ENCODE data around the gene PMEL. TPM values are rescaled to one million over a fixed set of nuclear protein-coding genes. Genes with fewer than 3 reads are reported as not detected.

Gene PMEL
- total RNA-seq, 2 donors from 2014 or later: 17.2 to 20.8 TPM

GRCh38 chr12:55965240-55965639 is 602 bp downstream of the PMEL start:
- H3K27me3 Mint-ChIP-seq (ENCODE audit: insufficient read depth): no peaks in the 10 kb centered on the region
- H3K9me3 ChIP-seq (ENCODE audit: control insufficient read depth, low read length): no peaks in the 10 kb centered on the region
- peak overlapping the region; percentile 93 for H3K4me3 ChIP-seq (ENCODE audit: low read length)
- peak; percentile 61 for DNase-seq
- peaks cover 29% of the 10 kb centered on the region for H3K4me1 Mint-ChIP-seq
- no peak overlapping the region for H3K9ac ChIP-seq (ENCODE audit: extremely low read depth, low read length, poor library complexity, severe bottlenecking)
- H3K27ac ChIP-seq (ENCODE audit: low read depth, low read length): peak overlapping the region; percentile 79
- H3K27me3 ChIP-seq (ENCODE audit: control insufficient read depth, insufficient read depth, low read length, poor library complexity, severe bottlenecking): no peaks in the 10 kb centered on the region
- no peak for TF ChIP-seq CTCF (conservative IDR thresholded peaks at IDR 0.05)
- H3K4me1 ChIP-seq (ENCODE audit: control insufficient read depth, insufficient read depth, low read length): peaks cover 10% of the 10 kb centered on the region
- peak overlapping the region; percentile 95 for H3K27ac Mint-ChIP-seq
- 56 to 67% methylated on average over 1 to 5 of the region's 5 CpGs for WGBS, 2 experiments (ENCODE audit: insufficient coverage in 1 of 2, insufficient read length in 1 of 2)
- peaks cover 17% of the 10 kb centered on the region for H3K36me3 ChIP-seq (ENCODE audit: control insufficient read depth, insufficient read depth, low read length)
- peak overlapping the region; percentile 98 for H3K4me3 Mint-ChIP-seq
- no peaks in the 10 kb centered on the region for H3K9me3 Mint-ChIP-seq
- peaks cover 10% of the 10 kb centered on the region for H3K36me3 Mint-ChIP-seq (ENCODE audit: low read depth)

GRCh38 chr12:55963760-55964159 is 2.1 kb downstream of the PMEL start:
- peaks cover 8% of the 10 kb centered on the region for H3K4me1 ChIP-seq (ENCODE audit: control insufficient read depth, insufficient read depth, low read length)
- no peak overlapping the region for H3K27ac ChIP-seq (ENCODE audit: low read depth, low read length)
- peaks cover 4% of the 10 kb centered on the region for H3K36me3 ChIP-seq (ENCODE audit: control insufficient read depth, insufficient read depth, low read length)
- WGBS, 2 experiments (ENCODE audit: insufficient coverage in 1 of 2, insufficient read length in 1 of 2): 97 to 100% methylated on average over 1 to 2 of the region's 2 CpGs
- Mint-ChIP-seq H3K27ac (no peak overlapping the region), H3K9me3 (no peaks in the 10 kb centered on the region), H3K4me1 (peaks cover 28% of the 10 kb centered on the region), H3K4me3 (no peak overlapping the region), H3K27me3 (ENCODE audit: insufficient read depth) (no peaks in the 10 kb centered on the region), H3K36me3 (ENCODE audit: low read depth) (peaks cover 3% of the 10 kb centered on the region)
- TF ChIP-seq CTCF (conservative IDR thresholded peaks at IDR 0.05): no peak
- DNase-seq: no peak
- H3K4me3 ChIP-seq (ENCODE audit: low read length): no peak overlapping the region
- no peak overlapping the region for H3K9ac ChIP-seq (ENCODE audit: extremely low read depth, low read length, poor library complexity, severe bottlenecking)
- H3K9me3 ChIP-seq (ENCODE audit: control insufficient read depth, low read length): no peaks in the 10 kb centered on the region
- H3K27me3 ChIP-seq (ENCODE audit: control insufficient read depth, insufficient read depth, low read length, poor library complexity, severe bottlenecking): no peaks in the 10 kb centered on the region

GRCh38 chr12:55957106-55957859 is 8.6 kb downstream of the PMEL start:
- Mint-ChIP-seq H3K27me3 (ENCODE audit: insufficient read depth) (no peaks in the 10 kb centered on the region), H3K4me3 (no peak overlapping the region), H3K27ac (no peak overlapping the region), H3K36me3 (ENCODE audit: low read depth) (no peaks in the 10 kb centered on the region), H3K4me1 (peaks cover 4% of the 10 kb centered on the region), H3K9me3 (no peaks in the 10 kb centered on the region)
- Histone ChIP-seq H3K9ac (ENCODE audit: extremely low read depth, low read length, poor library complexity, severe bottlenecking) (no peak overlapping the region), H3K27me3 (ENCODE audit: control insufficient read depth, insufficient read depth, low read length, poor library complexity, severe bottlenecking) (no peaks in the 10 kb centered on the region), H3K36me3 (ENCODE audit: control insufficient read depth, insufficient read depth, low read length) (no peaks in the 10 kb centered on the region), H3K9me3 (ENCODE audit: control insufficient read depth, low read length) (no peaks in the 10 kb centered on the region), H3K4me1 (ENCODE audit: control insufficient read depth, insufficient read depth, low read length) (peaks cover 5% of the 10 kb centered on the region), H3K4me3 (ENCODE audit: low read length) (no peak overlapping the region), H3K27ac (ENCODE audit: low read depth, low read length) (no peak overlapping the region)
- DNase-seq: no peak
- no peak for TF ChIP-seq CTCF (conservative IDR thresholded peaks at IDR 0.05)
- WGBS, 2 experiments (ENCODE audit: insufficient coverage in 1 of 2, insufficient read length in 1 of 2): 86 to 93% methylated on average over 5 of the region's 5 CpGs

All from endodermal cell (in vitro differentiated cells).